ENCODE data around the gene ST8SIA6. TPM values are rescaled to one million over a fixed set of nuclear protein-coding genes. Genes with fewer than 3 reads are reported as not detected.

ST8SIA6 gene
- total RNA-seq, 1 experiment from 2014 or later: 0.19 TPM

GRCh38 chr10:17276756-17277424, 177.5 kb downstream of the ST8SIA6 start:
- no peak for TF ChIP-seq CTCF (IDR thresholded peaks at IDR 0.05; ENCODE audit: unreplicated experiment)
- intact Hi-C loops (cut with micrococcal nuclease): no loop called here
- Mint-ChIP-seq H3K4me3 (ENCODE audit: unreplicated experiment) (no peak overlapping the region), H3K27me3 (ENCODE audit: insufficient read depth, unreplicated experiment) (no peaks in the 10 kb centered on the region), H3K27ac (ENCODE audit: low read depth, unreplicated experiment) (no peak overlapping the region), H3K36me3 (ENCODE audit: insufficient read depth, unreplicated experiment) (peaks cover 5% of the 10 kb centered on the region), H3K4me1 (ENCODE audit: insufficient read depth, unreplicated experiment) (peaks cover 11% of the 10 kb centered on the region), H3K9me3 (ENCODE audit: unreplicated experiment) (peaks cover 11% of the 10 kb centered on the region)
- DNase-seq (ENCODE audit: unreplicated experiment): no peak
- POLR2A ChIA-PET: no interaction called here
- CTCF ChIA-PET: interaction anchor here (0.6 to 1.7 kb wide), 4 partner anchors 15 to 18 kb away, joined by 3 to 7 read pairs (median 4); no protein-coding TSS in a partner anchor
- BruUV-seq (replicated peaks): no TSS peak

GRCh38 chr10:17273403-17273802, 181.0 kb downstream of the ST8SIA6 start:
- Mint-ChIP-seq H3K27ac (ENCODE audit: low read depth, unreplicated experiment) (peak overlapping the region; percentile 75), H3K9me3 (ENCODE audit: unreplicated experiment) (no peaks in the 10 kb centered on the region), H3K4me3 (ENCODE audit: unreplicated experiment) (no peak overlapping the region), H3K36me3 (ENCODE audit: insufficient read depth, unreplicated experiment) (peaks cover 5% of the 10 kb centered on the region), H3K27me3 (ENCODE audit: insufficient read depth, unreplicated experiment) (no peaks in the 10 kb centered on the region), H3K4me1 (ENCODE audit: insufficient read depth, unreplicated experiment) (peaks cover 11% of the 10 kb centered on the region)
- no TSS peak for BruUV-seq (replicated peaks)
- TF ChIP-seq CTCF (IDR thresholded peaks at IDR 0.05; ENCODE audit: unreplicated experiment): no peak
- POLR2A ChIA-PET: interaction anchor here (0.5 to 1.1 kb wide), 4 partner anchors 9 to 411 kb away, joined by 3 to 6 read pairs (median 4); no protein-coding TSS in a partner anchor
- peak; percentile 66 for DNase-seq (ENCODE audit: unreplicated experiment)
- intact Hi-C loops (cut with micrococcal nuclease): no loop called here
- CTCF ChIA-PET: interaction anchor here (0.5 to 2.5 kb wide), 7 partner anchors 9 to 445 kb away, joined by 3 to 10 read pairs (median 6); no protein-coding TSS in a partner anchor

- Mint-ChIP-seq H3K27me3 (ENCODE audit: insufficient read depth, unreplicated experiment) (no peaks in the 10 kb centered on the region), H3K9me3 (ENCODE audit: unreplicated experiment) (no peaks in the 10 kb centered on the region), H3K36me3 (ENCODE audit: insufficient read depth, unreplicated experiment) (peaks cover 5% of the 10 kb centered on the region), H3K4me1 (ENCODE audit: insufficient read depth, unreplicated experiment) (peaks cover 11% of the 10 kb centered on the region), H3K4me3 (ENCODE audit: unreplicated experiment) (no peak overlapping the region), H3K27ac (ENCODE audit: low read depth, unreplicated experiment) (no peak overlapping the region)
- ChIA-PET POLR2A (interaction anchor here (0.6 kb wide), 1 partner anchor 16 kb away, joined by 3 read pairs; no protein-coding TSS in a partner anchor), CTCF (interaction anchor here (0.6 to 2.5 kb wide), 7 partner anchors 14 to 626 kb away, joined by 3 to 10 read pairs (median 4); no protein-coding TSS in a partner anchor)
- no peak for TF ChIP-seq CTCF (IDR thresholded peaks at IDR 0.05; ENCODE audit: unreplicated experiment)
- intact Hi-C loops (cut with micrococcal nuclease): no loop called here
- no TSS peak for BruUV-seq (replicated peaks)
- no peak for DNase-seq (ENCODE audit: unreplicated experiment)
Measured at GRCh38 chr10:17272648-17273047, 181.7 kb downstream of the ST8SIA6 start.

Other genes with a start within 250 kb of the ST8SIA6 start
- gene VIM, start 226.4 kb downstream of the ST8SIA6 start, total RNA-seq (2022): 1,413 and 1,430 TPM in 2 replicates
- 29.6 and 34.2 TPM in 2 replicates for gene HACD1, start 162.8 kb upstream of the ST8SIA6 start, total RNA-seq (2022)
- 35.4 and 55.5 TPM in 2 replicates for gene STAM, start 189.6 kb upstream of the ST8SIA6 start, total RNA-seq (2022)